A673 (cell line): ENCODE data around the gene PRR15.

Experiments used
- EZH2 ChIP-seq: fragments of 200-600 bp; sonication (generic); IDR thresholded peaks from 2 replicates; pipeline ENCODE4 v1.6.1; 2017; ENCODE audit warnings: borderline replicate concordance, low read depth, mild to moderate bottlenecking, mixed read lengths, antibody characterized with exemption, low read length; ENCODE audit not compliant: poor library complexity, severe bottlenecking
- TF ChIP-seq, protein P1 (sequence below): fragments of 300-800, 200-600 bp; sonication (generic); conservative IDR thresholded peaks from 2 replicates; pipeline ENCODE4 v1.5.1; 2017; ENCODE audit warnings: low read depth, mild to moderate bottlenecking, antibody characterized with exemption, low read length, moderate library complexity, mixed read lengths

DNA sequence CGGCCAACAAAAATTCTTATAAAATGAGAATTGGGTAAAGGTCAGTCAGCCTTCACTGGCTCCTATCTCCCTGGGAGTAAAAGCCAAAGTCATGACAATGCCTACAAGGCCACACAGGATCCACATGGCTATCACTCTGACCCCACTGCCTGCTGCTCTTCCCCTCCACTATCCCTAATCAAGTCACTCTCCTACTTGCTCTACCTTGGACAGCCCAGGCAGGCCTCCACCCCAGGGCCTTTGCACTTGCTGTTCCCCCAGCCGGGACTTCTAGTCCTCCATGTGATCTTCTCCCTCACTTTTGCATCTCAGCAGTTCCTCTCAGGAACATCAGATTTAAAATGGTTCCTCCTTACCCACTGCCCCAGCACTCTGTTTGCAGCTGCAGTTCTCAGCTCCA, 50.6 kb downstream of the PRR15 start:
- TF ChIP-seq, protein P1, sequence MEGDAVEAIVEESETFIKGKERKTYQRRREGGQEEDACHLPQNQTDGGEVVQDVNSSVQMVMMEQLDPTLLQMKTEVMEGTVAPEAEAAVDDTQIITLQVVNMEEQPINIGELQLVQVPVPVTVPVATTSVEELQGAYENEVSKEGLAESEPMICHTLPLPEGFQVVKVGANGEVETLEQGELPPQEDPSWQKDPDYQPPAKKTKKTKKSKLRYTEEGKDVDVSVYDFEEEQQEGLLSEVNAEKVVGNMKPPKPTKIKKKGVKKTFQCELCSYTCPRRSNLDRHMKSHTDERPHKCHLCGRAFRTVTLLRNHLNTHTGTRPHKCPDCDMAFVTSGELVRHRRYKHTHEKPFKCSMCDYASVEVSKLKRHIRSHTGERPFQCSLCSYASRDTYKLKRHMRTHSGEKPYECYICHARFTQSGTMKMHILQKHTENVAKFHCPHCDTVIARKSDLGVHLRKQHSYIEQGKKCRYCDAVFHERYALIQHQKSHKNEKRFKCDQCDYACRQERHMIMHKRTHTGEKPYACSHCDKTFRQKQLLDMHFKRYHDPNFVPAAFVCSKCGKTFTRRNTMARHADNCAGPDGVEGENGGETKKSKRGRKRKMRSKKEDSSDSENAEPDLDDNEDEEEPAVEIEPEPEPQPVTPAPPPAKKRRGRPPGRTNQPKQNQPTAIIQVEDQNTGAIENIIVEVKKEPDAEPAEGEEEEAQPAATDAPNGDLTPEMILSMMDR: no peak
- TF ChIP-seq EZH2: no peak
